Caco-2 (cell line): Measurements from ENCODE around the gene SRP72. TPM values are rescaled to one million over a fixed set of nuclear protein-coding genes. Genes with fewer than 3 reads are reported as not detected.

Source experiments
- BruUV-seq: library from RNA; stranded (reverse); fragments of 400-500 nt; replicated peaks from 2 replicates; lab custom pipeline; 2021; lab: Mats Ljungman, UMichigan
- CTCF ChIA-PET: fragments of 300-600 bp; sonication (Branson Sonifier 250); formaldehyde crosslinking; loops from one replicate; lab custom pipeline; 2022; ENCODE audit warnings: antibody characterized with exemption; lab: Charles Lee
- POLR2A ChIA-PET: fragments of 300-600 bp; sonication (Branson Sonifier 250); formaldehyde crosslinking; loops from one replicate; lab custom pipeline; 2022; ENCODE audit warnings: antibody characterized with exemption; lab: Charles Lee
- DNase-seq, 2 experiments: peaks; one replicate each; pipeline versions ENCODE4 v3.0.0 to v3.0.0-alpha.2; 2020 to 2022
- H3K27me3 ChIP-seq: replicated peaks from 2 replicates; pipeline ENCODE4 v1.6.0; 2011; ENCODE audit warnings: low read length; ENCODE audit not compliant: control insufficient read depth, insufficient read depth
- H3K36me3 ChIP-seq: 2 replicates; pipeline ENCODE4 v1.5.1; 2011; ENCODE audit warnings: low read length; ENCODE audit not compliant: control insufficient read depth, insufficient read depth
- H3K4me1 ChIP-seq: fragments of 250-450 bp; sonication (Bioruptor Pico); 2 replicates; pipeline ENCODE4 v1.5.1; 2020; ENCODE audit warnings: mild to moderate bottlenecking
- H3K4me3 ChIP-seq: 2 replicates; pipeline ENCODE4 v1.5.1; 2011; ENCODE audit warnings: low read depth, mild to moderate bottlenecking, control low read depth, low read length
- H3K9me3 ChIP-seq: fragments of 250-450 bp; sonication (Bioruptor Pico); 2 replicates; pipeline ENCODE4 v1.5.1; 2020; ENCODE audit warnings: mild to moderate bottlenecking, moderate library complexity
- H3K27ac Mint-ChIP-seq: one replicate; pipeline ENCODE4 v1.8.0; 2022; ENCODE audit warnings: mixed read lengths; ENCODE audit not compliant: unreplicated experiment
- H3K27me3 Mint-ChIP-seq: one replicate; pipeline ENCODE4 v1.8.0; 2022; ENCODE audit warnings: mixed read lengths; ENCODE audit not compliant: insufficient read depth, unreplicated experiment
- H3K36me3 Mint-ChIP-seq: one replicate; pipeline ENCODE4 v1.8.0; 2022; ENCODE audit warnings: mild to moderate bottlenecking, mixed read lengths; ENCODE audit not compliant: insufficient read depth, unreplicated experiment
- H3K4me1 Mint-ChIP-seq: one replicate; pipeline ENCODE4 v1.8.0; 2022; ENCODE audit warnings: low read depth, mixed read lengths; ENCODE audit not compliant: unreplicated experiment
- H3K4me3 Mint-ChIP-seq: one replicate; pipeline ENCODE4 v1.8.0; 2022; ENCODE audit warnings: mild to moderate bottlenecking, moderate library complexity, mixed read lengths; ENCODE audit not compliant: unreplicated experiment
- H3K9me3 Mint-ChIP-seq: one replicate; pipeline ENCODE4 v1.8.0; 2022; ENCODE audit warnings: mixed read lengths; ENCODE audit not compliant: unreplicated experiment
- CTCF ChIP-seq, 2 experiments: fragments of 200-600 bp in 1 of 2; IDR thresholded peaks; 1 replicate in 1 of 2; 2 replicates in 1 of 2; pipeline versions ENCODE4 v1.5.1 to v1.8.0; 2011 to 2022; ENCODE audit warnings: antibody characterized with exemption in 1 of 2, control low read depth in 1 of 2, inconsistent platforms in 1 of 2, low read depth in 1 of 2, low read length in 1 of 2, mild to moderate bottlenecking in 1 of 2, moderate library complexity in 1 of 2; ENCODE audit not compliant: insufficient read depth in 1 of 2, severe bottlenecking in 1 of 2, unreplicated experiment in 1 of 2
- intact Hi-C: fragments of 100-400 bp; cut with micrococcal nuclease; formaldehyde crosslinking; loops from one replicate; pipeline ENCODE4 v1.10.0; 2022; ENCODE audit not compliant: unreplicated experiment
- total RNA-seq: library from RNA; stranded (reverse); gene quantifications from 2 replicates; pipeline ENCODE4 v1.2.3, GENCODE V29; 2022

SRP72 gene
- total RNA-seq, 1 experiment from 2014 or later: 116 TPM

GRCh38 chr4:56424697-56425514, 42.5 kb upstream of the SRP72 start:
- Mint-ChIP-seq H3K27me3 (no peaks in the 10 kb centered on the region), H3K9me3 (peaks cover 8% of the 10 kb centered on the region), H3K36me3 (peaks cover 13% of the 10 kb centered on the region), H3K4me3 (no peak overlapping the region), H3K27ac (no peak overlapping the region), H3K4me1 (no peaks in the 10 kb centered on the region)
- ChIA-PET CTCF (interaction anchor here (0.8 to 1.4 kb wide), 2 partner anchors 10 to 120 kb away, joined by 3 to 6 read pairs; partner anchors contain the start of gene PPAT), POLR2A (no interaction called here)
- H3K4me3 ChIP-seq: no peak overlapping the region
- no peaks in the 10 kb centered on the region for H3K36me3 ChIP-seq
- H3K27me3 ChIP-seq: no peaks in the 10 kb centered on the region
- TF ChIP-seq CTCF (IDR thresholded peaks at IDR 0.05; ENCODE audit: insufficient read depth in 1 of 2, low read depth in 1 of 2, low read length in 1 of 2, severe bottlenecking in 1 of 2, unreplicated experiment in 1 of 2): peak; percentile 40 to 51
- DNase-seq: peak in 1 of 2 experiments; percentile 17
- no peaks in the 10 kb centered on the region for H3K4me1 ChIP-seq
- BruUV-seq: no TSS peak
- no peaks in the 10 kb centered on the region for H3K9me3 ChIP-seq
- intact Hi-C loops: no loop called here

GRCh38 chr4:56425518-56425917, 41.9 kb upstream of the SRP72 start:
- peaks cover 13% of the 10 kb centered on the region for H3K36me3 Mint-ChIP-seq
- no peaks in the 10 kb centered on the region for H3K9me3 ChIP-seq
- BruUV-seq: no TSS peak
- no peak for TF ChIP-seq CTCF (IDR thresholded peaks at IDR 0.05; ENCODE audit: insufficient read depth in 1 of 2, low read depth in 1 of 2, low read length in 1 of 2, severe bottlenecking in 1 of 2, unreplicated experiment in 1 of 2)
- intact Hi-C loops: no loop called here
- peaks cover 8% of the 10 kb centered on the region for H3K9me3 Mint-ChIP-seq
- H3K4me1 ChIP-seq: no peaks in the 10 kb centered on the region
- ChIA-PET CTCF (interaction anchor here (0.8 to 1.4 kb wide), 2 partner anchors 10 to 119 kb away, joined by 3 to 6 read pairs; partner anchors contain the start of gene PPAT), POLR2A (no interaction called here)
- no peaks in the 10 kb centered on the region; the same call in 1 of the 2 replicates for H3K36me3 ChIP-seq
- no peaks in the 10 kb centered on the region for H3K4me1 Mint-ChIP-seq
- no peak overlapping the region for H3K4me3 Mint-ChIP-seq
- no peaks in the 10 kb centered on the region for H3K27me3 ChIP-seq
- DNase-seq: no peak
- H3K4me3 ChIP-seq: no peak overlapping the region
- no peak overlapping the region for H3K27ac Mint-ChIP-seq
- H3K27me3 Mint-ChIP-seq: no peaks in the 10 kb centered on the region

DNA sequence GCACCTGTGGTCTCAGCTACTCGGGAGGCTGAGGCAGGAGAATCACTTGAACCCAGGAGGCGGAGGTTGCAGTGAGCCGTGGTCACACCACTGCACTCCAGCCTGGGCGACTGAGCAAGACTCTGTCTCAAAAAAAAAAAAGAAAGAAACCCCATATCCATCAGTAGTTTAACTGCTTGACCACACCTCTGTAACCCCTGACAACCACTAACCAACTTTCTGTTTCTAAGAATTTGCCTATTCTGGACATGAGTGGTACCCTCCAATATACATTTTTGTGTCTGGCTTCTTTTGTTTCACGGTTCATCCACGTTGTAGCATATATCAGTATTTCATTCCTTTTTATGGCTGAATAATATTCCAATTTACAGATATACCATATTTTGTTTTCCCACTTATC, 41.1 kb upstream of the SRP72 start:
- no peak overlapping the region for H3K27ac Mint-ChIP-seq
- no peak overlapping the region for H3K4me3 ChIP-seq
- no peaks in the 10 kb centered on the region for H3K27me3 ChIP-seq
- H3K36me3 ChIP-seq: no peaks in the 10 kb centered on the region; the same call in 1 of the 2 replicates
- ChIA-PET CTCF (interaction anchor here (1.4 kb wide), 1 partner anchor 9 kb away, joined by 6 read pairs; the partner anchor contains the start of gene PPAT), POLR2A (no interaction called here)
- H3K9me3 Mint-ChIP-seq: peaks cover 8% of the 10 kb centered on the region
- intact Hi-C loops: no loop called here
- peaks cover 13% of the 10 kb centered on the region for H3K36me3 Mint-ChIP-seq
- no TSS peak for BruUV-seq
- no peak overlapping the region for H3K4me3 Mint-ChIP-seq
- TF ChIP-seq CTCF (IDR thresholded peaks at IDR 0.05; ENCODE audit: insufficient read depth in 1 of 2, low read depth in 1 of 2, low read length in 1 of 2, severe bottlenecking in 1 of 2, unreplicated experiment in 1 of 2): no peak
- no peaks in the 10 kb centered on the region for H3K4me1 Mint-ChIP-seq
- no peak for DNase-seq
- H3K4me1 ChIP-seq: no peaks in the 10 kb centered on the region
- H3K9me3 ChIP-seq: no peaks in the 10 kb centered on the region
- no peaks in the 10 kb centered on the region for H3K27me3 Mint-ChIP-seq
